Calu3 (cell line): ENCODE data around the gene PRDX6. TPM values are rescaled to one million over a fixed set of nuclear protein-coding genes. Genes with fewer than 3 reads are reported as not detected.
A peak's percentile ranks its signal among the peaks of the same experiment; 100 is the strongest.
"Not testable (repeated sequence)": the region's sequence is repeated elsewhere in the genome, so short reads cannot be mapped to it uniquely, and the experiment has no call there.

Source experiments
- BruUV-seq: library from RNA; stranded (reverse); fragments of 400-500 nt; replicated peaks from 2 replicates; lab custom pipeline; 2021; lab: Mats Ljungman, UMichigan
- CTCF ChIA-PET: fragments of 300-600 bp; sonication (Branson Sonifier 250); formaldehyde crosslinking; loops from one replicate; lab custom pipeline; 2022; ENCODE audit warnings: antibody characterized with exemption; lab: Charles Lee
- DNase-seq: peaks from one replicate; pipeline ENCODE4 v3.0.0; 2022
- H3K27ac Mint-ChIP-seq: one replicate; pipeline ENCODE4 v1.8.0; 2022; ENCODE audit warnings: mixed read lengths; ENCODE audit not compliant: unreplicated experiment
- H3K27me3 Mint-ChIP-seq: one replicate; pipeline ENCODE4 v1.8.0; 2022; ENCODE audit warnings: mixed read lengths; ENCODE audit not compliant: unreplicated experiment
- H3K36me3 Mint-ChIP-seq: one replicate; pipeline ENCODE4 v1.8.0; 2022; ENCODE audit warnings: mild to moderate bottlenecking, moderate library complexity, mixed read lengths; ENCODE audit not compliant: insufficient read depth, unreplicated experiment
- H3K4me1 Mint-ChIP-seq: one replicate; pipeline ENCODE4 v1.8.0; 2022; ENCODE audit warnings: mild to moderate bottlenecking, low read depth, mixed read lengths; ENCODE audit not compliant: unreplicated experiment
- H3K4me3 Mint-ChIP-seq: one replicate; pipeline ENCODE4 v1.8.0; 2022; ENCODE audit warnings: mild to moderate bottlenecking, low read depth, moderate library complexity, mixed read lengths; ENCODE audit not compliant: unreplicated experiment
- H3K9me3 Mint-ChIP-seq: one replicate; pipeline ENCODE4 v1.8.0; 2022; ENCODE audit warnings: low read depth, mixed read lengths; ENCODE audit not compliant: unreplicated experiment
- CTCF ChIP-seq: fragments of 200-600 bp; IDR thresholded peaks from one replicate; pipeline ENCODE4 v1.8.0; 2022; ENCODE audit warnings: antibody characterized with exemption; ENCODE audit not compliant: unreplicated experiment
- intact Hi-C: fragments of 100-400 bp; cut with micrococcal nuclease; formaldehyde crosslinking; loops from one replicate; pipeline ENCODE4 v1.10.0; 2022; ENCODE audit not compliant: unreplicated experiment
- total RNA-seq: library from RNA; stranded (reverse); gene quantifications from 2 replicates; pipeline ENCODE4 v1.2.3, GENCODE V29; 2022

PRDX6 gene
- total RNA-seq, 1 experiment from 2014 or later, result 360 TPM

GRCh38 chr1:173507847-173508209, 30.7 kb downstream of the PRDX6 start:
- peak overlapping the region; percentile 37 for H3K4me3 Mint-ChIP-seq
- peak; percentile 37 for DNase-seq
- peaks cover 32% of the 10 kb centered on the region for H3K4me1 Mint-ChIP-seq
- intact Hi-C loops, result loop anchor here (2.0 to 10.0 kb wide), 3 partner anchors 47 to 207 kb away; partner anchors contain the start of gene KLHL20
- CTCF ChIA-PET, result interaction anchor here (0.8 to 1.4 kb wide), 4 partner anchors 11 to 207 kb away, joined by 3 to 7 read pairs (median 4); partner anchors contain the start of gene KLHL20
- TF ChIP-seq CTCF, result no peak
- H3K27me3 Mint-ChIP-seq, result no peaks in the 10 kb centered on the region
- H3K9me3 Mint-ChIP-seq, result no peaks in the 10 kb centered on the region
- BruUV-seq, result no TSS peak
- no peaks in the 10 kb centered on the region for H3K36me3 Mint-ChIP-seq
- H3K27ac Mint-ChIP-seq, result peak overlapping the region; percentile 40

- no peak for TF ChIP-seq CTCF
- H3K9me3 Mint-ChIP-seq, result peaks cover under 1% of the 10 kb centered on the region
- intact Hi-C loops, result loop anchor here (10.0 kb wide), 1 partner anchor 206 kb away; the partner anchor contains the start of gene KLHL20
- H3K4me1 Mint-ChIP-seq, result peaks cover 32% of the 10 kb centered on the region
- BruUV-seq, result no TSS peak
- H3K27me3 Mint-ChIP-seq, result no peaks in the 10 kb centered on the region
- no peaks in the 10 kb centered on the region for H3K36me3 Mint-ChIP-seq
- peak overlapping the region; percentile 7 for H3K27ac Mint-ChIP-seq
- H3K4me3 Mint-ChIP-seq, result no peak overlapping the region
- DNase-seq, result no peak
- CTCF ChIA-PET, result interaction anchor here (0.7 kb wide), 1 partner anchor 12 kb away, joined by 5 read pairs; no protein-coding TSS in a partner anchor
Observed at GRCh38 chr1:173508541-173508940, 31.4 kb downstream of the PRDX6 start.

GRCh38 chr1:173509797-173510196, 32.7 kb downstream of the PRDX6 start:
- no peak for DNase-seq
- intact Hi-C loops, result loop anchor here (10.0 kb wide), 1 partner anchor 205 kb away; the partner anchor contains the start of gene KLHL20
- no TSS peak for BruUV-seq
- no peak overlapping the region for H3K4me3 Mint-ChIP-seq
- H3K27me3 Mint-ChIP-seq, result no peaks in the 10 kb centered on the region
- no peak for TF ChIP-seq CTCF
- H3K36me3 Mint-ChIP-seq, result no peaks in the 10 kb centered on the region
- peaks cover 32% of the 10 kb centered on the region for H3K4me1 Mint-ChIP-seq
- H3K27ac Mint-ChIP-seq, result no peak overlapping the region
- CTCF ChIA-PET, result interaction anchor here (0.5 kb wide), 1 partner anchor 148 kb away, joined by 3 read pairs; no protein-coding TSS in a partner anchor
- peaks cover 2% of the 10 kb centered on the region for H3K9me3 Mint-ChIP-seq

- H3K27me3 Mint-ChIP-seq, H3K27ac Mint-ChIP-seq, BruUV-seq, H3K4me3 Mint-ChIP-seq, H3K36me3 Mint-ChIP-seq, intact Hi-C loops, CTCF ChIA-PET, H3K4me1 Mint-ChIP-seq, H3K9me3 Mint-ChIP-seq, DNase-seq: not testable (repeated sequence)
Observed at GRCh38 chr1:173514503-173514902, 37.4 kb downstream of the PRDX6 start.

GRCh38 chr1:173520799-173521198, 43.7 kb downstream of the PRDX6 start:
- Mint-ChIP-seq H3K27ac (peak overlapping the region; percentile 71), H3K27me3 (no peaks in the 10 kb centered on the region), H3K4me1 (peaks cover 11% of the 10 kb centered on the region), H3K4me3 (no peak overlapping the region), H3K9me3 (no peaks in the 10 kb centered on the region), H3K36me3 (peaks cover 5% of the 10 kb centered on the region)
- CTCF ChIA-PET, result interaction anchor here (0.6 to 1.8 kb wide), 5 partner anchors 12 to 744 kb away, joined by 3 to 5 read pairs (median 4); no protein-coding TSS in a partner anchor
- TF ChIP-seq CTCF, result no peak
- DNase-seq, result no peak
- intact Hi-C loops, result no loop called here
- no TSS peak for BruUV-seq
